SW 1271 (cell line): ENCODE results near the gene KCNF1.
"Not testable (repeated sequence)": the region's sequence is repeated elsewhere in the genome, so short reads cannot be mapped to it uniquely, and the experiment has no call there.

Source experiments
- DNase-seq, 2 experiments: peaks; one replicate each; lab custom pipeline; 2025; lab: John Stamatoyannopoulos, UW

Gene KCNF1

GRCh38 chr2:10947005-10947440 is 35.3 kb downstream of the KCNF1 start:
- DNase-seq = no peak

DNA sequence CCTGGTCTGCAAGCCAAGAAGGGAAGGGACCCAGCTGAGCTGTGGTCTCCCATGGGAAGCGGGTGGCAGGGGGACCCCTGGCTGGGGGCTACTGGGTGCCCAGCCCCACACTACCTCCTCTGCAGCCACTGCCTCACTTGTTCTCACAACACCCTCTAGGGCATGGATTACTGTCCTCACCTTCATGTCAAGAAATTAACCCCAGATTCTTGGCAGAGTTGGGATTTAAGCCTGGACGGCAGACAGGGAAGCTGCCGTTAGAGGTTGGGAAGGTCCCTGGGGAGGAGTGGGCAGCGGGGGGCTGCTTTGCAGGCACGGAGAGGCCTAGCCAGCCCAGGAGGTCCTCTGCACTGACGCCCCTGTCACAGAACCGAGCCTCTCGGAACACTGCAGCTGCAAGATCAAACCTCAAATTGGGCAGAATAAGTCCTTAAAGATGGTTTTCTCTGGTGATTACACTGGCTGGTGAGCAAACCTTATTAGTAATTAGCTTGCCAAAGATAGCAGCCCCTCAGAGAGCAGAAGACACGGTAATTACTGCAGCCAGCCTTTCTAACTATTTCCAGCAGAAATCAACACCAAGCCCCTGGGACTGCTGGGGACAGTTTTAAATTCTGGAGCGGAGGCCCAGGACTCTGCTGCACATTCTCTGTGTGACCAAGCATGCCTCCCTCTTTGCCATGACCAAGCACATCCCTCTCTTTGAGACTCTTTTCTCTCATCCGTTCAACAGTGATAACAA is 35.9 kb downstream of the KCNF1 start:
- no peak for DNase-seq

GRCh38 chr2:10948188-10948564 is 36.4 kb downstream of the KCNF1 start:
- no peak for DNase-seq

GRCh38 chr2:10948606-10949230 is 37.0 kb downstream of the KCNF1 start:
- DNase-seq = no peak

GRCh38 chr2:10949835-10950234 is 38.1 kb downstream of the KCNF1 start:
- no peak for DNase-seq

- DNase-seq = no peak
Measured at GRCh38 chr2:10951558-10952414, 40.1 kb downstream of the KCNF1 start.

- DNase-seq = no peak
Measured at GRCh38 chr2:10954416-10954815, 42.7 kb downstream of the KCNF1 start.

GRCh38 chr2:10954856-10955818 is 43.4 kb downstream of the KCNF1 start:
- no peak for DNase-seq

GRCh38 chr2:10956006-10956790 is 44.5 kb downstream of the KCNF1 start:
- no peak for DNase-seq

DNA sequence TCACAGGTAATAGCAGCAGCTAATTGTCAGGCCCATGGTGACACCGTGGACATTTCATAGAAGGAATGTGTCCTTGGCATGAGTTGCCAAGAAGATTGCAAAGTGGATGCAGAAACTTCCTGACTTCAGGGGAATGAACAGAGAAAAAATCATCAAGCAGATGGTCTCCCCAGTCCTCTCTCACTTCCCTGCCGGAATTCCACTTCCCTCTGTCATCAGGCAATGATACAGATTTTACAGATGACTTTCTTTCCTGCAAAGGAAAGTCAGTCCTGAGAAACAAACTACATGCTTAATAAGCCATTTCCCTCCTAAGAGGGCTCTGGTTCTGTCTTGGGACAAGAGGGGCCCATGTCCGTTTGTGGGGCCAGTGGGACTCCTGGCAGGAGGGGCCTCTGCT is 45.7 kb downstream of the KCNF1 start:
- no peak for DNase-seq

GRCh38 chr2:10958452-10958851 is 46.7 kb downstream of the KCNF1 start:
- DNase-seq = not testable (repeated sequence)

- no peak for DNase-seq
Measured at GRCh38 chr2:10960606-10961489, 49.1 kb downstream of the KCNF1 start.

GRCh38 chr2:10961490-10961875 is 49.7 kb downstream of the KCNF1 start:
- no peak for DNase-seq

GRCh38 chr2:10962004-10962403 is 50.3 kb downstream of the KCNF1 start:
- DNase-seq = no peak

DNA sequence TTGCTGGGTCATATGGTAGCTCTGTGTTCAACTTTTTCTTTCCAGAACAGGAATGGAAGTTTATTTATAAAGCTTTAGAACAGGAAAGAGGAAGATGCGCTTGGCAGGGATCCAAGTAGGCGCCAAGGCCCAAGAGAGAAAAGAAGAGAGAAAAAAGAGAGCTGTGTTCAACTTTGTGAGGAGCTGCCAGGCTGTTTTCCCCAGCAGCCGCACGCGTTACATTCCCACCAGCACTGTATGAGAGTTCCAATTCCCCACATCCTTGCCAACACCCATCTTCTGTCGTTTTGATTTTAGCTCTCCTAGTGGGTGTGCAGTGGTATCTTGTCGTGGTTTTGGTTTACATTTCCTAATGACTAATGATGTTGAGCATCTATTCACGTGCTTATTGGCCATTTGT is 51.4 kb downstream of the KCNF1 start:
- no peak for DNase-seq
